H1 (cell line): ENCODE data around the gene IL32. TPM values are rescaled to one million over a fixed set of nuclear protein-coding genes. Genes with fewer than 3 reads are reported as not detected.

Source experiments
- CTCF ChIA-PET: fragments of 300-600 bp; sonication (Branson Sonifier 250); formaldehyde crosslinking; loops from one replicate; lab custom pipeline; 2021; ENCODE audit not compliant: partially characterized antibody; lab: Charles Lee
- POLR2A ChIA-PET: fragments of 300-600 bp; sonication (Branson Sonifier 250); formaldehyde crosslinking; loops from one replicate; lab custom pipeline; 2021; ENCODE audit warnings: inconsistent platforms; ENCODE audit not compliant: partially characterized antibody; lab: Charles Lee
- DNase-seq, 2 experiments: peaks; one replicate each; pipeline versions ENCODE4 v3.0.0 to v3.0.0-alpha.2; 2010 to 2022; ENCODE audit warnings: low spot score in 2 of 2, low read depth in 1 of 2, mixed read lengths in 1 of 2
- FAIRE-seq: peaks from 2 replicates; lab custom pipeline; 2011; peaks lifted over from hg19 to GRCh38; lab: Jason Lieb, UNC
- H2AFZ ChIP-seq: 2 replicates; pipeline ENCODE4 v1.8.1; 2012; ENCODE audit warnings: low read length, inconsistent platforms
- H2AK5ac ChIP-seq: 2 replicates; pipeline ENCODE4 v1.6.1; 2013; ENCODE audit warnings: low read depth, low read length
- H2BK120ac ChIP-seq: replicated peaks from 2 replicates; pipeline ENCODE3; 2013; ENCODE audit warnings: low read depth, low read length, inconsistent platforms
- H2BK12ac ChIP-seq: 2 replicates; pipeline ENCODE4 v1.6.1; 2013; ENCODE audit warnings: low read depth, low read length
- H2BK15ac ChIP-seq: 2 replicates; pipeline ENCODE4 v1.6.1; 2013; ENCODE audit warnings: low read length
- H2BK20ac ChIP-seq: 2 replicates; pipeline ENCODE4 v1.6.1; 2013; ENCODE audit warnings: low read length
- H2BK5ac ChIP-seq: 2 replicates; pipeline ENCODE4 v1.6.1; 2013; ENCODE audit warnings: low read depth, low read length
- H3K14ac ChIP-seq: 2 replicates; pipeline ENCODE4 v1.6.1; 2013; ENCODE audit warnings: inconsistent platforms; ENCODE audit not compliant: insufficient read length
- H3K18ac ChIP-seq: 2 replicates; pipeline ENCODE4 v1.6.1; 2013; ENCODE audit warnings: low read length; ENCODE audit errors: extremely low read depth
- H3K23ac ChIP-seq: 2 replicates; pipeline ENCODE4 v1.6.1; 2013; ENCODE audit warnings: inconsistent platforms; ENCODE audit not compliant: insufficient read length
- H3K23me2 ChIP-seq: 2 replicates; pipeline ENCODE4 v1.6.1; 2013; ENCODE audit warnings: low read depth, low read length
- H3K27ac ChIP-seq: 2 replicates; pipeline ENCODE4 v1.6.1; 2011; ENCODE audit warnings: low read depth, low read length, inconsistent platforms
- H3K27me3 ChIP-seq, 4 experiments: replicated peaks in 1 of 4; 1 replicate in 1 of 4; 2 replicates in 3 of 4; pipeline versions ENCODE4 v1.6.1 to v1.8.1; 2011 to 2013; ENCODE audit warnings: low read length in 3 of 4, mild to moderate bottlenecking in 3 of 4, inconsistent platforms in 2 of 4, mixed read lengths in 2 of 4, moderate library complexity in 1 of 4; ENCODE audit not compliant: control insufficient read depth in 3 of 4, insufficient read depth in 3 of 4; ENCODE audit errors: extremely low read depth in 1 of 4
- H3K36me3 ChIP-seq, 4 experiments: 2 replicates each; pipeline versions ENCODE4 v1.6.1 to v1.8.1; 2011 to 2013; ENCODE audit warnings: mild to moderate bottlenecking in 4 of 4, low read length in 3 of 4, moderate library complexity in 2 of 4, control low read depth in 1 of 4, inconsistent platforms in 1 of 4; ENCODE audit not compliant: insufficient read depth in 4 of 4, control insufficient read depth in 2 of 4
- H3K4ac ChIP-seq: replicated peaks from 2 replicates; pipeline ENCODE3; 2013; ENCODE audit warnings: low read length, low read depth, mixed read lengths, inconsistent platforms; ENCODE audit not compliant: insufficient read length
- H3K4me1 ChIP-seq, 4 experiments: replicated peaks in 1 of 4; 1 replicate in 1 of 4; 2 replicates in 3 of 4; pipeline versions ENCODE4 v1.6.1 to v1.8.1; 2011 to 2013; ENCODE audit warnings: low read length in 3 of 4, inconsistent platforms in 2 of 4, mixed read lengths in 1 of 4; ENCODE audit not compliant: insufficient read depth in 4 of 4, control insufficient read depth in 3 of 4
- H3K4me2 ChIP-seq, 2 experiments: 2 replicates each; pipeline versions ENCODE4 v1.6.1 to v1.8.1; 2011 to 2013; ENCODE audit warnings: low read depth in 2 of 2, low read length in 2 of 2, control low read depth in 1 of 2, inconsistent platforms in 1 of 2, mild to moderate bottlenecking in 1 of 2; ENCODE audit not compliant: insufficient read depth in 1 of 2
- H3K4me3 ChIP-seq, 4 experiments: fragments of 200-600, 300-600 bp in 1 of 4; sonication (generic), shearing (Covaris generic), sonication (Bioruptor Twin) in 1 of 4; 2 replicates each; pipeline versions ENCODE4 v1.5.1 to v1.8.1; 2011 to 2016; ENCODE audit warnings: low read length in 4 of 4, low read depth in 3 of 4, control low read depth in 2 of 4, inconsistent platforms in 2 of 4, mild to moderate bottlenecking in 2 of 4, mixed read lengths in 1 of 4, moderate library complexity in 1 of 4; ENCODE audit not compliant: insufficient read depth in 2 of 4; ENCODE audit errors: extremely low read depth in 1 of 4
- H3K56ac ChIP-seq: replicated peaks from 2 replicates; pipeline ENCODE3; 2013; ENCODE audit warnings: low read depth, mild to moderate bottlenecking, mixed read lengths, low read length, inconsistent platforms; ENCODE audit not compliant: insufficient read length
- H3K79me1 ChIP-seq: 2 replicates; pipeline ENCODE4 v1.6.1; 2013; ENCODE audit warnings: low read depth, low read length, control low read depth
- H3K79me2 ChIP-seq, 2 experiments: 2 replicates each; pipeline versions ENCODE4 v1.6.1 to v1.8.1; 2012 to 2013; ENCODE audit warnings: low read length in 2 of 2, mild to moderate bottlenecking in 2 of 2, inconsistent platforms in 1 of 2; ENCODE audit not compliant: insufficient read depth in 2 of 2, control insufficient read depth in 1 of 2
- H3K9ac ChIP-seq, 4 experiments: replicated peaks in 1 of 4; 1 replicate in 1 of 4; 2 replicates in 3 of 4; pipeline versions ENCODE4 v1.6.1 to v1.8.1; 2011 to 2013; ENCODE audit warnings: low read depth in 3 of 4, low read length in 3 of 4, control low read depth in 2 of 4, mild to moderate bottlenecking in 2 of 4, moderate library complexity in 2 of 4, inconsistent platforms in 1 of 4; ENCODE audit errors: extremely low read depth in 1 of 4
- H3K9me3 ChIP-seq, 2 experiments: 2 replicates each; pipeline versions ENCODE4 v1.6.1 to v1.8.1; 2012 to 2013; ENCODE audit warnings: mild to moderate bottlenecking in 2 of 2, moderate library complexity in 2 of 2, control low read depth in 1 of 2, inconsistent platforms in 1 of 2, low read depth in 1 of 2, low read length in 1 of 2, mixed read lengths in 1 of 2; ENCODE audit not compliant: insufficient read depth in 2 of 2
- H4K20me1 ChIP-seq, 2 experiments: replicated peaks in 1 of 2; 2 replicates each; pipeline versions ENCODE3 to v1.8.1; 2011 to 2013; ENCODE audit warnings: inconsistent platforms in 2 of 2, low read length in 2 of 2, mild to moderate bottlenecking in 1 of 2; ENCODE audit not compliant: insufficient read depth in 2 of 2, control insufficient read depth in 1 of 2
- H4K5ac ChIP-seq: 2 replicates; pipeline ENCODE4 v1.6.1; 2013; ENCODE audit warnings: low read length, low read depth, mixed read lengths, inconsistent platforms; ENCODE audit not compliant: insufficient read length
- H4K8ac ChIP-seq: 2 replicates; pipeline ENCODE4 v1.8.0; 2013; ENCODE audit warnings: mild to moderate bottlenecking, moderate library complexity, low read length, inconsistent platforms; ENCODE audit not compliant: insufficient read depth; ENCODE audit errors: extremely low read depth
- H4K91ac ChIP-seq: replicated peaks from 2 replicates; pipeline ENCODE3; 2013; ENCODE audit warnings: low read length, mixed read lengths, inconsistent platforms; ENCODE audit not compliant: insufficient read length
- CTCF ChIP-seq, 3 experiments: IDR thresholded peaks; 1 replicate in 2 of 3; 2 replicates in 1 of 3; pipeline versions ENCODE4 v1.5.1 to v1.6.1; 2011; ENCODE audit warnings: low read length in 3 of 3, mild to moderate bottlenecking in 3 of 3, inconsistent platforms in 2 of 3, low read depth in 1 of 3, moderate library complexity in 1 of 3; ENCODE audit not compliant: insufficient read depth in 1 of 3; ENCODE audit errors: control extremely low read depth in 1 of 3
- POLR2AphosphoS5 ChIP-seq: IDR thresholded peaks from 2 replicates; pipeline ENCODE4 v1.6.1; 2011; ENCODE audit warnings: low read depth, low read length
- SIN3A ChIP-seq, 2 experiments: IDR thresholded peaks in 1 of 2; conservative IDR thresholded peaks in 1 of 2; 2 replicates each; pipeline ENCODE4 v1.6.1; 2011 to 2012; ENCODE audit warnings: low read length in 2 of 2, improper control_type of control experiment in 1 of 2, low read depth in 1 of 2, mild to moderate bottlenecking in 1 of 2
- WGBS, 2 experiments: shearing (Covaris generic) in 1 of 2; methylation state at CpG; one replicate each; pipeline versions ENCODE4 v1.1.6 to v1.1.7; 2013 to 2015; ENCODE audit warnings: low lambda C conversion rate in 2 of 2, mixed read lengths in 2 of 2, inconsistent platforms in 1 of 2, low coverage in 1 of 2, missing lambda C conversion rate in 1 of 2; ENCODE audit not compliant: insufficient replicate concordance in 2 of 2, insufficient coverage in 1 of 2, insufficient read length in 1 of 2; ENCODE audit errors: extremely low coverage in 1 of 2, missing lambda C conversion rate in 1 of 2; 5-methylcytosine and 5-hydroxymethylcytosine counted together
- polyA plus RNA-seq, 7 experiments: library from polyadenylated mRNA; depleted of rRNA in 3 of 7; stranded (reverse) in 5 of 7; unstranded in 2 of 7; fragments of >200 nt in 5 of 7; fragments of 200-250 nt in 2 of 7; gene quantifications; 1 replicate in 5 of 7; 2 replicates in 1 of 7; 4 replicates in 1 of 7; pipeline versions ENCODE4 v1.2.1 to v1.2.3, GENCODE V29; 2011 to 2013; ENCODE audit warnings: missing spikeins in 2 of 7, mixed read lengths in 2 of 7
- total RNA-seq: library from RNA; stranded (reverse); fragmentation: NEBNext Ultra II Directional; extraction: Animal tissue kit (Norgen Biotek cat#: 25700); gene quantifications from 2 replicates; pipeline ENCODE4 v1.2.1, GENCODE V29; 2021

Gene IL32
- total and polyA plus RNA-seq, 2 of the 8 experiments (the other 6 are each of a cell fraction or from before 2014, with no cell fraction given): 2.7 to 5.0 TPM

DNA sequence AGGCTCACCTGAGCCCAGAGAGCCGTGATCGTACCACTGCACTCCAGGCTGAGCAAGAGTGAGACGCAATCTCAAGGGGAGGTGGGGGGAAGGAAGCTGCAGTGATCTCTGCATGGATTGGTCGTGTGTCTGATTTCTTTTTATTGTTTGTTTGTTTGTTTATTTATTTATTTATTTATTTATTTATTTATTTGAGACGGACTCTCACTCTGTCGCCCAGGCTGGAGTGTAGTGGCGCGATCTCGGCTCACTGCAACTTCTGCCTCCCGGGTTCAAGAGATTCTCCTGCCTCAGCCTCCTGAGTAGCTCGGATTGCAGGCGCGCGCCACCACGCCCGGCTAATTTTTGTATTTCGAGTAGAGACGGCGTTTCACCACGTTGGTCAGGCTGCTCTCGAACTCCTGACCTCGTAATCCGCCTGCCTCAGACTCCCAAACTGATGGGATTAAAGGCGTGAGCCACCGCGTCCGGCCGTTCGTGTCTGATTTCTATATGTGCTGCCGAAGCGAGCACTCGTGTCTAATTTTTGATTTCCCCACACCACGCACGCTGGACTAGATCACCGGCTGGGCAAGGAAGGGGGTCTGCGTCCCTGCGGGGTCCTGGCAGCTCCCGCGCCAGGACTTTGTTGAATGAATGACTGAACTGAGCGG is 45.7 kb upstream of the IL32 start:
- H2BK12ac ChIP-seq: peak overlapping the region; percentile 30
- H3K27ac ChIP-seq: no peak overlapping the region
- peak; percentile 53; the same call in 1 of the 2 replicates for TF ChIP-seq POLR2AphosphoS5
- 0 out of 4 replicates have a peak, but pooled peaks of 1 of the 2 experiments have one; percentile 3 for TF ChIP-seq SIN3A (conservative IDR thresholded peaks at IDR 0.05 in 1 of 2, IDR thresholded peaks at IDR 0.05 in 1 of 2; ENCODE audit: low read depth in 1 of 2, low read length in 2 of 2)
- TF ChIP-seq CTCF (IDR thresholded peaks at IDR 0.05; ENCODE audit: control extremely low read depth in 1 of 3, insufficient read depth in 1 of 3, low read depth in 1 of 3, low read length in 3 of 3): no peak
- TF ChIP-seq, all 59 proteins: peak for 2
- H3K27me3 ChIP-seq: no peaks in the 10 kb centered on the region
- peak overlapping the region; percentile 68 to 83 for H3K4me2 ChIP-seq
- H3K56ac ChIP-seq: no peak overlapping the region
- H4K20me1 ChIP-seq: peaks cover 17 to 25% of the 10 kb centered on the region in 2 experiments
- FAIRE-seq (no peak), DNase-seq (no peak)
- no peaks in the 10 kb centered on the region for H3K9me3 ChIP-seq
- no peak overlapping the region for H3K4ac ChIP-seq
- WGBS, 2 experiments: 51% methylated on average over 38 of the region's 40 CpGs; no CpG with 5 or more reads in 1 of the 2 experiments
- no peak overlapping the region for H2BK20ac ChIP-seq
- peak overlapping the region in 3 of 4 experiments; percentile 40 to 97 (median 74); a peak in 7 of 8 replicates for H3K4me3 ChIP-seq
- H3K14ac ChIP-seq: no peak overlapping the region
- peaks cover 6 to 19% (median 12%) of the 10 kb centered on the region in 4 experiments; a peak in 7 of 8 replicates for H3K36me3 ChIP-seq
- H3K23me2 ChIP-seq: peaks cover 28% of the 10 kb centered on the region
- no peak overlapping the region for H4K5ac ChIP-seq
- no peak overlapping the region for H3K9ac ChIP-seq
- no peak overlapping the region for H2AFZ ChIP-seq
- CTCF ChIA-PET: interaction anchor here (0.7 to 23.8 kb wide), 13 partner anchors 12 to 108 kb away, joined by 3 to 639 read pairs (median 6); partner anchors contain the start of genes CLDN9, KREMEN2 and PAQR4
- H3K18ac ChIP-seq: no peak overlapping the region
- POLR2A ChIA-PET: interaction anchor here (0.7 to 35.7 kb wide), 16 partner anchors 3 to 1242 kb away, joined by 3 to 1808 read pairs (median 12); partner anchors contain the start of genes BICDL2, CLDN6, CLDN9 and HCFC1R1
- H3K23ac ChIP-seq: no peak overlapping the region
- H3K79me2 ChIP-seq: peaks cover 11 to 31% of the 10 kb centered on the region in 2 experiments
- H3K79me1 ChIP-seq: peaks cover 8% of the 10 kb centered on the region; the same call in 1 of the 2 replicates
- H3K4me1 ChIP-seq: peaks cover 5 to 32% (median 25%) of the 10 kb centered on the region in 4 experiments
- no peak overlapping the region for H2BK120ac ChIP-seq
- peak overlapping the region; percentile 73 for H4K8ac ChIP-seq
- no peak overlapping the region for H4K91ac ChIP-seq
- no peak overlapping the region for H2BK15ac ChIP-seq
- H2AK5ac ChIP-seq: peak overlapping the region; percentile 88; the same call in 1 of the 2 replicates
- H2BK5ac ChIP-seq: peak overlapping the region; percentile 41; the same call in 1 of the 2 replicates
